Thyroid gland (tissue), 4 donors: Measurements from ENCODE around the gene SAMD5.

Source experiments
- POLR2A ChIP-seq, 2 donors: fragments of 450-650 bp; IDR thresholded peaks; one replicate each; pipeline ENCODE4 v1.6.1; 2017; ENCODE audit warnings: antibody characterized with exemption in 2 of 2, mild to moderate bottlenecking in 2 of 2, moderate library complexity in 1 of 2
- TF ChIP-seq, protein P1 (sequence below), 6 experiments: fragments of 200-600 bp in 3 of 6; fragments of 450-650 bp in 3 of 6; sonication (generic) in 3 of 6; IDR thresholded peaks; one replicate each; pipeline ENCODE4 v1.5.1; 2016 to 2019; ENCODE audit warnings: antibody characterized with exemption in 6 of 6, mild to moderate bottlenecking in 2 of 6, inconsistent platforms in 1 of 6, moderate library complexity in 1 of 6

DNA sequence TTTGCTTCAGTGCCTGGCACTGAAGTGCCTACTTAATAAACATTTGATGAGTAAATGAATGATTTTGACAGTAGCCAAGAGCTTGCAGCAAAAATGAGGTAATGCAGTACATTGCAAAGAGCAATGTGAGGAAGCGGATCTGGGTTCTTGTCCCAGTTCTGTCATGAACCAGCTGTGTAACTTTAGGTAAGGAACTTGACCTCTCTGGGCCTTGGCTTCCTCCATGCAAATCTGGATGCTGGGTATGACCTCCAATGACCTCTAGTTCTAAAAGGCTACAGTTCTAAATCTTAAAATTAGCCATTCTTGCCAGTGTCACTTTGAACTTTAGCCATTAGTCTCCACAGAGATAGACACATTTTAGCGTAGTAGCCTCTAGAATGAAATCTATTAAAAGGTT, 3.6 kb upstream of the SAMD5 start:
- TF ChIP-seq, protein P1, sequence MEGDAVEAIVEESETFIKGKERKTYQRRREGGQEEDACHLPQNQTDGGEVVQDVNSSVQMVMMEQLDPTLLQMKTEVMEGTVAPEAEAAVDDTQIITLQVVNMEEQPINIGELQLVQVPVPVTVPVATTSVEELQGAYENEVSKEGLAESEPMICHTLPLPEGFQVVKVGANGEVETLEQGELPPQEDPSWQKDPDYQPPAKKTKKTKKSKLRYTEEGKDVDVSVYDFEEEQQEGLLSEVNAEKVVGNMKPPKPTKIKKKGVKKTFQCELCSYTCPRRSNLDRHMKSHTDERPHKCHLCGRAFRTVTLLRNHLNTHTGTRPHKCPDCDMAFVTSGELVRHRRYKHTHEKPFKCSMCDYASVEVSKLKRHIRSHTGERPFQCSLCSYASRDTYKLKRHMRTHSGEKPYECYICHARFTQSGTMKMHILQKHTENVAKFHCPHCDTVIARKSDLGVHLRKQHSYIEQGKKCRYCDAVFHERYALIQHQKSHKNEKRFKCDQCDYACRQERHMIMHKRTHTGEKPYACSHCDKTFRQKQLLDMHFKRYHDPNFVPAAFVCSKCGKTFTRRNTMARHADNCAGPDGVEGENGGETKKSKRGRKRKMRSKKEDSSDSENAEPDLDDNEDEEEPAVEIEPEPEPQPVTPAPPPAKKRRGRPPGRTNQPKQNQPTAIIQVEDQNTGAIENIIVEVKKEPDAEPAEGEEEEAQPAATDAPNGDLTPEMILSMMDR (IDR thresholded peaks at IDR 0.05) = no peak
- TF ChIP-seq POLR2A (IDR thresholded peaks at IDR 0.05) = no peak
